MCF 10A (cell line): ENCODE results near the gene MIDN. TPM values are rescaled to one million over a fixed set of nuclear protein-coding genes. Genes with fewer than 3 reads are reported as not detected.

Experiments used
- BruUV-seq: library from RNA; stranded (reverse); fragments of 400-500 nt; replicated peaks from 2 replicates; lab custom pipeline; 2021; lab: Mats Ljungman, UMichigan
- CTCF ChIA-PET: fragments of 300-600 bp; sonication (Branson Sonifier 250); formaldehyde crosslinking; extraction: SDS; loops from one replicate; lab custom pipeline; 2021; ENCODE audit warnings: antibody characterized with exemption, inconsistent platforms; lab: Yijun Ruan, JAX
- POLR2A ChIA-PET: fragments of 300-600, 350-650 bp; sonication (Branson Sonifier 250); formaldehyde crosslinking; extraction: SDS; loops from one replicate; lab custom pipeline; 2020; ENCODE audit warnings: antibody characterized with exemption, inconsistent platforms; lab: Yijun Ruan, JAX
- DNase-seq: peaks from one replicate; pipeline ENCODE4 v3.0.0-alpha.2; 2018; ENCODE audit not compliant: unreplicated experiment
- H3K27ac Mint-ChIP-seq: one replicate; pipeline ENCODE4 v1.8.0; 2022; ENCODE audit warnings: mild to moderate bottlenecking, low read depth, mixed read lengths; ENCODE audit not compliant: unreplicated experiment
- H3K27me3 Mint-ChIP-seq: one replicate; pipeline ENCODE4 v1.8.0; 2022; ENCODE audit warnings: mixed read lengths; ENCODE audit not compliant: insufficient read depth, unreplicated experiment
- H3K36me3 Mint-ChIP-seq: one replicate; pipeline ENCODE4 v1.8.0; 2022; ENCODE audit warnings: mild to moderate bottlenecking, moderate library complexity, mixed read lengths; ENCODE audit not compliant: insufficient read depth, unreplicated experiment
- H3K4me1 Mint-ChIP-seq: one replicate; pipeline ENCODE4 v1.8.0; 2022; ENCODE audit warnings: mixed read lengths; ENCODE audit not compliant: insufficient read depth, unreplicated experiment
- H3K4me3 Mint-ChIP-seq: one replicate; pipeline ENCODE4 v1.8.0; 2022; ENCODE audit warnings: mild to moderate bottlenecking, moderate library complexity, mixed read lengths; ENCODE audit not compliant: unreplicated experiment
- H3K9me3 Mint-ChIP-seq: one replicate; pipeline ENCODE4 v1.8.0; 2022; ENCODE audit warnings: mixed read lengths; ENCODE audit not compliant: unreplicated experiment
- intact Hi-C: fragments of 100-400 bp; cut with micrococcal nuclease; formaldehyde crosslinking; loops from 2 replicates; pipeline ENCODE4 v1.14.1; 2022
- total RNA-seq: library from RNA; stranded (reverse); gene quantifications from 2 replicates; pipeline ENCODE4 v1.2.3, GENCODE V29; 2022
- TF ChIP-seq, protein P1 (sequence below): fragments of 200-600 bp; IDR thresholded peaks from one replicate; pipeline ENCODE4 v1.8.0; 2022; ENCODE audit warnings: antibody characterized with exemption, mild to moderate bottlenecking; ENCODE audit not compliant: unreplicated experiment

The MIDN gene
- total RNA-seq, 1 experiment from 2014 or later: 73.6 TPM

- H3K4me1 Mint-ChIP-seq: peaks cover 5% of the 10 kb centered on the region
- DNase-seq: no peak
- H3K27me3 Mint-ChIP-seq: peaks cover 34% of the 10 kb centered on the region
- ChIA-PET POLR2A (no interaction called here), CTCF (no interaction called here)
- intact Hi-C loops: no loop called here
- no peaks in the 10 kb centered on the region for H3K9me3 Mint-ChIP-seq
- no peaks in the 10 kb centered on the region for H3K36me3 Mint-ChIP-seq
- H3K27ac Mint-ChIP-seq: no peak overlapping the region
- TF ChIP-seq, protein P1, sequence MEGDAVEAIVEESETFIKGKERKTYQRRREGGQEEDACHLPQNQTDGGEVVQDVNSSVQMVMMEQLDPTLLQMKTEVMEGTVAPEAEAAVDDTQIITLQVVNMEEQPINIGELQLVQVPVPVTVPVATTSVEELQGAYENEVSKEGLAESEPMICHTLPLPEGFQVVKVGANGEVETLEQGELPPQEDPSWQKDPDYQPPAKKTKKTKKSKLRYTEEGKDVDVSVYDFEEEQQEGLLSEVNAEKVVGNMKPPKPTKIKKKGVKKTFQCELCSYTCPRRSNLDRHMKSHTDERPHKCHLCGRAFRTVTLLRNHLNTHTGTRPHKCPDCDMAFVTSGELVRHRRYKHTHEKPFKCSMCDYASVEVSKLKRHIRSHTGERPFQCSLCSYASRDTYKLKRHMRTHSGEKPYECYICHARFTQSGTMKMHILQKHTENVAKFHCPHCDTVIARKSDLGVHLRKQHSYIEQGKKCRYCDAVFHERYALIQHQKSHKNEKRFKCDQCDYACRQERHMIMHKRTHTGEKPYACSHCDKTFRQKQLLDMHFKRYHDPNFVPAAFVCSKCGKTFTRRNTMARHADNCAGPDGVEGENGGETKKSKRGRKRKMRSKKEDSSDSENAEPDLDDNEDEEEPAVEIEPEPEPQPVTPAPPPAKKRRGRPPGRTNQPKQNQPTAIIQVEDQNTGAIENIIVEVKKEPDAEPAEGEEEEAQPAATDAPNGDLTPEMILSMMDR: no peak
- BruUV-seq: no TSS peak
- H3K4me3 Mint-ChIP-seq: no peak overlapping the region
Observed at GRCh38 chr19:1288833-1289685, 40.7 kb downstream of the MIDN start.

DNA sequence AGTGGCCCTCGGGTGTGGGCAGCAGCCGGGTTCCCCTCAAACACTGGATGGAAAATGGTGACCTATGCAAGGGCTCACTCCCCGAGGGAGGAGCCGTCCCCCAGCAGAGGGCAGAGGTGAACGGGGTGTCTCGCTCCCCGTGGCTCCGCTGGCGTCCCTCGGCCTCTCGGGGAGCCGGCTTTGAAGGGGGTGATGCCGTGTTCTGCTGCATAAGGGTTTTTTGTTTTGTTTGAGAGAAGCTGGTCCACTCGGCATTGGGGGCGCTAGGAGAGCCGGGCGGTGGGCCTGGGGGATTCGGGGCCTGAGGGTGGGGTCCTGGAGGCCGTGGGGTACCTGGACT is 41.3 kb downstream of the MIDN start:
- Mint-ChIP-seq H3K9me3 (no peaks in the 10 kb centered on the region), H3K27me3 (peaks cover 28% of the 10 kb centered on the region), H3K36me3 (no peaks in the 10 kb centered on the region), H3K27ac (no peak overlapping the region), H3K4me1 (peaks cover 5% of the 10 kb centered on the region), H3K4me3 (no peak overlapping the region)
- no peak for DNase-seq
- CTCF ChIA-PET: no interaction called here
- POLR2A ChIA-PET: no interaction called here
- no TSS peak for BruUV-seq
- intact Hi-C loops: no loop called here
- TF ChIP-seq, protein P1: no peak

- Mint-ChIP-seq H3K4me3 (no peak overlapping the region), H3K36me3 (no peaks in the 10 kb centered on the region), H3K27ac (no peak overlapping the region), H3K9me3 (no peaks in the 10 kb centered on the region), H3K4me1 (peaks cover 5% of the 10 kb centered on the region), H3K27me3 (peaks cover 23% of the 10 kb centered on the region)
- TF ChIP-seq, protein P1: no peak
- no peak for DNase-seq
- BruUV-seq: no TSS peak
- intact Hi-C loops: no loop called here
- ChIA-PET POLR2A (no interaction called here), CTCF (no interaction called here)
Observed at GRCh38 chr19:1290196-1290702, 41.9 kb downstream of the MIDN start.

DNA sequence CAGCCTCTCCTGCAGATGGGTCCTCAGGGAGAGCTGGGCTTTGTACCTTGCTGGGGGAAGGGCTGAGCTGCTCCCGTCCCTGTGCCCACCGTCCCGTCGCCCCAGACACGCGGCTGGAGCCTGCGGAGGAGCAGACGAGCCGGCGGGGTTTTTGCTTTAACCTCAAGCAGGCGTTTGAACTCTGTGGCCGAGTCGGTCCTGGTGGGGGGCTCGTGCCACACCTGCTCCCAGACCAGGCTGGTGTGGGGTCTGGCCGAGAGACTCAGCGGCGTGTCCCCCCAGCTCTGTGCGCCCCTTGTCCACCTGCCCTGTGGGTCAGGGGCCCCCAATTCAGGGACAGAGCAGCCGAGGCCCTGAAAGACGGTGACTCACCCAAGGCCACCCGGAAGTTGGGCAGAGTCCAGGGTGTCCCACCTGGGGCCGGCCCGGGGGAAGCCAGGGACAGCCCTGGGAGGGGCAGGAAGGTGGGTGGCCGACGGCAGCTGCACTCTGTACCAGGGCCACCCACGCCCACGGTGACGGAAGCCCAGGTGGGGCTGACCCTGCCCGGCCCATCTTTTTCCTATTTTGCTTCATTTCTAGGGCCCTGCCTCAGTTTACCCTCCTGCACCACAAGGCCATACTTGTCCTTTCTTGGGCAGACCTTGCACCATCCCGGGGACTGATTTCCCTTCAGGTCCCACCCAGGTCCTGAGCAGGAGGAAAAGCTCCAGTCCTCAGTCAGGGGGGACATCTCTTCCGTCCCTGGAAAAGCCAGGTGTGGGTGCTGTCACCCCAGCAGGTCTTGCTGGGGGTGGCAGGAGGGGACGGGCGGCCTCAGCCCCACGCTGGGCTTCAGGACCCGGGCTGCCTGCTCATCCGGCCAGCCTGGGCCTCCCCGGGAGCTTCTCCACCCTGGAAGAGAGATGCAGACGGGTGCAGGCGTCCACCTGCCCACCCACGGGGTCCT is 42.6 kb downstream of the MIDN start:
- Mint-ChIP-seq H3K4me3 (no peak overlapping the region), H3K4me1 (peaks cover 5% of the 10 kb centered on the region), H3K9me3 (no peaks in the 10 kb centered on the region), H3K36me3 (no peaks in the 10 kb centered on the region), H3K27me3 (peaks cover 21% of the 10 kb centered on the region), H3K27ac (no peak overlapping the region)
- no TSS peak for BruUV-seq
- intact Hi-C loops: no loop called here
- POLR2A ChIA-PET: interaction anchor here (0.5 kb wide), 1 partner anchor 70 kb away, joined by 3 read pairs; no protein-coding TSS in a partner anchor
- DNase-seq: no peak
- CTCF ChIA-PET: no interaction called here
- TF ChIP-seq, protein P1: no peak
